GM10266 (cell line): ENCODE data around the gene CNTN4.

Source experiments
- DNase-seq: peaks from one replicate; pipeline ENCODE4 v3.0.0; 2012; ENCODE audit errors: extremely low spot score
- CTCF ChIP-seq: IDR thresholded peaks from 2 replicates; pipeline ENCODE4 v1.5.1; 2012; ENCODE audit warnings: mild to moderate bottlenecking, low read depth; ENCODE audit not compliant: control insufficient read depth, insufficient read depth; ENCODE audit errors: missing control alignments

CNTN4 gene

DNA sequence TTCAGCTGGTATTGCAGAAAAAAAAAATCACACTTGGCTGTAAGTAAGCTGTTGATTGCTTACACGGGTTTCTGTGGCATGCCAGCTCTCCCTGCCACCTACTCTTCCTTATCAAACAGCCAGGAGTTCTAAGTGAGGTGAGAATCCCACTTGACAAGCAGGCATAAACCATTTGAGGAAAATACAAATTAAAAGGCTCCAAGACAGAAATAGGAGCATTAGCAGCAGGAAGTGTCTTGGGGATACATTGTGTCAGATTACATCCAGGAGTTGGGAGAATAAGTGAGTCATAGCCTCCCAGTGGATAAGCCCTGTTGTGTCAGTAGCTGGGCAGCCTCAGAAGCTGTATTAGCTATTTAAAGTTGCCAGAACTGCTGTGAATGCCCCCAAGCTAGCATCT lies 256.0 kb downstream of the CNTN4 start:
- TF ChIP-seq CTCF: no peak
- no peak for DNase-seq

DNA sequence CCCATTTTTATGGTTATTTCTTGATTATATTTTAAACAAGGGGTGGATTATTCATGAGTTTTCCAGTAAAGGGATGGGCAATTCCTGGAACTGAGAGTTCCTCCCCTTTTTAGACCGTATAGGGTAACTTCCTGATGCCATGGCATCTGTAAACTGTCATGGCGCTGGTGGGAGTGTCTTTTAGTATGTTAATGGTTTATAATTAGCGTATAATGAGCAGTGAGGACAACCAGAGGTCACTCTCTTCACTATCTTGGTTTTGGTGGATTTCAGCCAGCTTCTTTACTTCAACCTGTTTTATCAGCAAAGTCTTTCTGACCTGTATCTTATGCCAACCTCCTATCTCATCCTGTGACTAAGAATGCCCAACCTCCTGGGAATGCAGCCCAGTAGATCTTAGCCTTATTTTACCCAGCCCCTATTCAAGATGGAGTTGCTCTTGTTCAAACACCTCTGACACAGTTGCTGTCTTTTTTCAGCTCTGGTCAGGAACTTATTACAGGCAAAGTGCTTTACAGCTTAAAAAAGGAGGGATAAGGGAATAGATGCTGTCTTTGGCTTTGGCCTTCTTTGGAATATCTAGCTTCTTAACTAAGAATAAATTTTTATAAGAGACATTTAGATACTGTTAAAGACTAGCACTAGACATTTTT lies 257.8 kb downstream of the CNTN4 start:
- TF ChIP-seq CTCF: no peak
- DNase-seq: no peak

DNA sequence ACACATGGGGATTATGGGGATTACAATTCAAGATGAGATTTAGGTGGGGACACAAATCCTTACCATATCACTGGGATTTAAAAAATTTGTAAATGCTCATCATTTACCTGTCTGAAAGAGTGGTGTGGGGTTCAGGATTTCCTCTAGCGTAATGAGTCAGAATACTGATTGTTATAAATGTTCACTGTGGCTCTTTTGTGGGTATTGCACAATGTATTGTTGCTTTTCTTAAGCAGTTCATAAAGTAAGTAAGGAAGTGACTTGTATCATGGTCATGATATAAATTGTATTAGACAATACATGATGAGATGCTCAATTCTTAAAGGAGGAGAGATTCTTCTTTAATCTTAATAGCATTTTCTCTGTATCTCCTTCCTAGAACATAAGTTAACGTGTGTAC lies 262.1 kb downstream of the CNTN4 start:
- DNase-seq: no peak
- TF ChIP-seq CTCF: no peak

DNA sequence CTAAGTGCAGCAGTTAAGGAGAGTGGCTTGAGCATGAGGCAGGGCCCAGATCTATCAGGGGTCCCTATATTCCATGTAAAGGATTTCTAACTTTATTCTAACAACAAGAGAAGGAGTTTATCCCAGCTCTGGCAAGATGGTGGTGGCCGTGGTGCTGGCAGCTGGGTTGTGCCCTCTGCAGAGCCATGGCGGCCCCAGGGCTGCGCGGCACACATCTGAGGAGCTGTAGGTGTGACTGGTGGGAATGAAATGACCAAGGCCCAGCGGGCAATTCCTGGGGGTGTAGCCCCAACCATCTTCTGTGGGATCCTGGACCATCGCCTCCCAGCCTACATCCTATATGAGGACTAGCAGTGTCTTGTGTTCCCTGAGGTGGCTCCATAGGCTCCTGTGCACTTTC lies 263.5 kb downstream of the CNTN4 start:
- no peak for DNase-seq
- no peak for TF ChIP-seq CTCF

DNA sequence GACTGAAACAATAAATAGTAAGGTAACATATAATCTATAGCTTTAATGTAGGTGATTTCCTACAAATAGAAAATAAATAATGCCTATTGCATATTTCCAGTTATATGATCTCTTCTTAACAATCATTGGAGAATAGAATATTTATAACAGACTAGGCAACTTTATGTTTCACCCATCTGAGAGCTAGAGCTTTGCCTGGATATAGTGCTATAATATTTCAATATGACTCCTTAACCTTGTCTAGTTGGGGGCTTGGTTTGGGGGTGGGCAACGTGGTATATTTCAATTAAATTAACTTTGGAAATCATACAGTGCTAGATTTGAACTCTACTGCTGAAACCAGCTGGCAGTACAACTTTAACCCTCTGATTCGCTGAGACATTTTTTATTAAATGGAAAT lies 265.2 kb downstream of the CNTN4 start:
- DNase-seq: no peak
- no peak for TF ChIP-seq CTCF

DNA sequence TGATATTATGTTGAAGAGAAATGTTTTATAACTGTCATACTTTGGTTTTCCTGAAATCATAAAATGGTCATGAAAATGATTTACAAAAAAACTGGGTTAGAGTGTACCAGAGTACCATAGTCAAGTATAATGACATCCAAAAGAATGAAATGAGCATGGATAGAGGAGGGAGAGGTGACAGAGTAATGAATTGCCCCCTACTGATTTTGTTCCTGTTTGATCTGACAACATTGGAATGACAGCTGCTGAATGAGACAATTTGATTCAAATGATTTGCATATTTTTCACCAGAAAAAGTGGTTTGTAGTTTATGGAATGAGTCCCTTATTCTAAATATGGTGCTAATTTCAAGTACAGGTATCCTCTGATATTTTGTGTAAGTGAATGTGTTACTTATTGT lies 271.7 kb downstream of the CNTN4 start:
- TF ChIP-seq CTCF: no peak
- DNase-seq: no peak

DNA sequence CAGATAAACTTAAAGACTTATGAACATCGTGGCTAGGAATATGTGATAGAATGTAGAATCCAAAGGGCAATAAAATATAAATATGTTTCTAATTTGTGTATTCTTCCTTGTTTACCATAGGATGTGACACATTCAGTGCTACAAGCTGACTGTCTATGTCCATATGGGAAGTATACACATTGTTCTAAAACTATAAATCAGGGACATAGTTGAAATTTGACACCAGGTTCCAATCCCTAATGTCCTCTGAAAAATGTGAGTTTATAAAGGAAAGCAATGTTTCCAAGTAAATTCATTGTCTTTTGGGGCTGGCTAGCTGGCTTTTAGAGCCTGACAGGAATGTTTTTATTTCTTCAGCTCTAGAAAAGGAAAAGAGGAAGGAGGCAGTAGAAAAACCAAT lies 273.6 kb downstream of the CNTN4 start:
- no peak for TF ChIP-seq CTCF
- DNase-seq: no peak
